ENCODE data around the gene GABARAPL1.
"Not testable (repeated sequence)": the region's sequence is repeated elsewhere in the genome, so short reads cannot be mapped to it uniquely, and the experiment has no call there.

GABARAPL1 gene

GRCh38 chr12:10204495-10204894 is 8.2 kb upstream of the GABARAPL1 start:
- not testable (repeated sequence) for DNase-seq

DNA sequence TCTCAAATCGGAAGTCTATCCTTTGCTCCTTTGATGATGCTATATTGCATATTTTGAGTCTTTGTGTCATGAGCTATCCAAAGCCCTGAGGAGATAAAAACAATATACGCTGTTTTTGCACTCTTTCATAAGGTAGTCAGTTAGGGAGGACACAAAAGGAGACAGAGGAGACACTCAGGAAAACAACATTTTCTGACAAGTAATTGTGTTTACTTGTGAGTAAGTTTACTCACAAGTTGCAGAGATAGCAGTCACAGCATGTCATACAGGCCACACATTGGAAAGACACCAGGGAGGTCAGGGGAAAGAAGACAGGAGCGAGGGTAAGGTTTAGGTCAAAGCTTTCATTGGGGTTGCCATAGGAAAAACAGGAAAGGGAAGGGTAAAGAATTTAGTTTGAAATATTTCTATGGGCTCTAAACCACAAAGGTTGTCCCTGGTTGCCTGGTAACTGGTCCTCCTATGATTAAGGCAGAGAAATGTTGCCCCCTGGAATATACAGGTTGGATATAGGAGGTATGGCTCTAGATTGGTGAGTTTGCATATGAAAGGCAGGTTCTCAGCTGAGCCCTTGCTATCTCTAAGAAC is 7.4 kb upstream of the GABARAPL1 start:
- DNase-seq: no peak

DNA sequence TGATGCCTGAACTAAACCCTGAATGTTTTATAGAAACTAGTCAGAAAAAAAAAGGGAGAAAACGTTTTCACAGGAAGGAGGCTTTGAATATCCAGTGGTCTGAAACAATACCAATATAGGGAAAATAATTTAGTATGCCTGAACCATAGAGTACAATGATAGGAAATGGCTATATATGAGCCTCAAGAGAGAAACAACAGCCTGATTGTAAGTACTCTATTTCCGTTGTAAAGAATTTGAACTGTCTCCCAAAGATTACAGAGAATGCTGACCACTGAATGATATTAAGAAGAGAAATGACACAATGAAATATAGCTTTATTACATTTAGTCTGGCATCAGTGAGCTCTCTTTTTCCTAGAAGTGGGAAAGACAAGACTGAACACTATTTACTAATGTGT is 5.5 kb upstream of the GABARAPL1 start:
- no peak for DNase-seq

GRCh38 chr12:10210225-10210624 is 2.5 kb upstream of the GABARAPL1 start:
- no peak for DNase-seq

DNA sequence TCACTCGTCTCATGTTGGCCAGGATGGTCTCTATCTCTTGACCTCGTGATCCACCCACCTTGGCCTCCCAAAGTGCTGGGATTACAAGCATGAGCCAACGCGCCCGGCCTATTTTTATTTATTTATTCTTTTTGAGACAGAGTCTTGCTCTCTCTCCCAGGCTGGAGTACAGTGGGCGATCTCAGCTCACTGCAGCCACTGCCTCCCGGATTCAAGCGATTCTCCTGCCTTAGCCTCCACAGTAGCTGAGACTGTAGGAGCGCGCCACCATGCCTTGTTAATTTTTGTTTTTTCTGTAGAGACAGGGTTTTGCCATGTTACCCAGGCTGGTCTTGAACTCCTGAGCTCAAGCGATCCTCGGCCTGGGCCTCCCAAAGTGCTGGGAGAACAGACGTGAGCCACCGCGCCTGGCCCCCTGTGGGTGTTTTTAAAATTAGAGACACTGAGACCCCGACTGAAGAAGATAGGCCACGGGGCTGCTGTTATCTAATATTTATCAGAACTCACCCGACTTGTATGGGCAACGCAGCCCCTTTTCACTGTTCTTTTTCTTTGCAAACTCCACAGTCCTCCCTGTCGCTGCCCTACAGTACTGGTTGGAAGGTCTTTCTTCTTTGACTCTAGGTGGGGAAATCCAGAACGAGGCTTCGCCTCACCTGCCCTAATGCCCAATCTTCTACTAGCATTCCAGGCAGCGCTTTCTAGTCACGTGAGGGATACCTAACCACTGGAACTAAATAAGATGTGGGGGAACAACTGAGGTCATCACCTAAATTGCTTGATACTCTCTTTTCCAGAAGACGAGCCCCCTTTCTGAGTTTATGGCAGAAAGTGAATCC is 1.4 kb upstream of the GABARAPL1 start:
- DNase-seq: no peak

- DNase-seq: peak; percentile 85
These were observed 538 bp upstream of the GABARAPL1 start for GRCh38 chr12:10211940-10212738.

GRCh38 chr12:10213168-10214135 is 775 bp downstream of the GABARAPL1 start:
- DNase-seq: peak; percentile 77

GRCh38 chr12:10214136-10214894 is 1.6 kb downstream of the GABARAPL1 start:
- no peak for DNase-seq

- DNase-seq: no peak
These were observed 2.2 kb downstream of the GABARAPL1 start for GRCh38 chr12:10214895-10215267.

DNA sequence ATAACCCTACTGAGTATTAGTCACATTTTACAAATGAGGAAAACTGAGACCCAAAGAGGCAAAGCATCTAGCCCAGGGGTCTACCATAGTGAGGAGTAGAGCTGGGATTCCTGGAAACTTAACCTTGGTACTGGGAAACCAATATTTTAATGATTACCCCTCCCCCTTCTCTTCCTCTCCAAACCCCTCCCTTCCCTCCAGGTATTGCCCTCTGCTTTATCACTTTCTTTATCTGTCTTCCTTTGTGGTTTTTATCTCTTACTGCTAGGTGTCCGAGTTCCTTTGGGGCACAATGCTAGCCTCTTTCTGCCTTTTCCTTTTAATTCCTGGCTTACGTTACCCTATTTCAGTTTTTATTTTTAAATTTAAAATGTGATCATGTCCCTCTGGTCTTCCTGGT is 2.8 kb downstream of the GABARAPL1 start:
- no peak for DNase-seq

DNA sequence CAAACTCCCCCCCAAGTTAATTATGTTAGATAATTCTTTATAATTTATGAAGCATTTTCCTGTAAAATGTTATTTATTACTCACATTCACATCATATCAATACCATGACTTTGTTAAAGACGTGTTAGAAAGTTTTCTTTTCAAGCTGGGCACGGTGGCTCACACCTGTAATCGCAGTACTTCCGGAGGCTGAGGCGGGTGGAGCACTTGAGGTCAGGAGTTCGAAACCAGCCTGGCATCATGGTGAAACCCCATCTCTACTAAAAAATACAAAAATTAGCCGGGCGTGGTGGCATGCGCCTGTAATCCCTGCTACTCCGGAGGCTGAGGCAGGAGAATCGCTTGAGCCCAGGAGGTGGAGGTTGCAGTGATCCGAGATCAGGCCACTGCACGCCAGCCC is 3.3 kb downstream of the GABARAPL1 start:
- DNase-seq: not testable (repeated sequence)

GRCh38 chr12:10218021-10218420 is 5.3 kb downstream of the GABARAPL1 start:
- no peak for DNase-seq

GRCh38 chr12:10220398-10221077 is 7.9 kb downstream of the GABARAPL1 start:
- DNase-seq: no peak

- DNase-seq: no peak
These were observed 9.2 kb downstream of the GABARAPL1 start for GRCh38 chr12:10221846-10222245.

DNA sequence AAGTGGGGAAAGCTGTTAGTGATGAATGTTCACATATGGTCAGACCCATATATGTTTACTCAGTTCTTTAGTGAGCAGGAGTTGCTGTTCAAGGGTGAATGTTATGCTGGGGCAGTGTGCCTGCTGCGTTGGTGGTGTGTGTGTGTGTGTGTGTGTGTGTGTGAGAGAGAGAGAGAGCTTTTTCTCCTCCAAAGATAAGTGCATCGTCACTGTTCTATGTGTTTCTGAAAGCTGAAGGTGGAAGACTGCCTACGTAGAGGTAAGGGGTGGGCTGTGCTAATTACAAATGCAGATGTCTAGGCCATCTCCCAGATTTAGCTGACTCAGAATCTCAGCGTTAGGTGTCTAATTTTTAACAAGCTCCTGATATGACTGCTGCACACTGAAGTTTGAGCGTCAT is 10.5 kb downstream of the GABARAPL1 start:
- no peak for DNase-seq

- not testable (repeated sequence) for DNase-seq
These were observed 12.7 kb downstream of the GABARAPL1 start for GRCh38 chr12:10225426-10225825.

DNA sequence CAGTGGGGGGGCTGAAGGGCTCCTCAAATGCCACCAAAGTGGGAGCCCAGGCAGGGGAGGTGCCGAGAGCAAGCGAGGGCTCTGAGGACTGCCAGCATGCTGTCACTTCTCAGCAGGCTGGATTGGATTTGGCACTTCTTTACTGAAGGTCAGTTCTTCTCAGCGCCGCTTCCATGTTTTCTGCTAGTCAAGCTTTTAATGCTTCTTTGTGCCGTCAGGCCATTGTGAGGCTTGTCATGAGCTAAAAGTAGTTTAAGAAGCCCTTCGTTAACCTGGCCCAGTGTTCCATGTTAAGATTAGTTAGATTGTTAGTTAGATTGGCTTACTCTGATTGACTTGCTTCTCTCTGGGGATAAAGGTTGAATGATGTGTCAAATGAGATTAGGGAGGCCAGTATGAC is 13.4 kb downstream of the GABARAPL1 start:
- DNase-seq: no peak

GRCh38 chr12:10226731-10227130 is 14.1 kb downstream of the GABARAPL1 start:
- DNase-seq: no peak

GRCh38 chr12:10227648-10228047 is 15.0 kb downstream of the GABARAPL1 start:
- DNase-seq: no peak

DNA sequence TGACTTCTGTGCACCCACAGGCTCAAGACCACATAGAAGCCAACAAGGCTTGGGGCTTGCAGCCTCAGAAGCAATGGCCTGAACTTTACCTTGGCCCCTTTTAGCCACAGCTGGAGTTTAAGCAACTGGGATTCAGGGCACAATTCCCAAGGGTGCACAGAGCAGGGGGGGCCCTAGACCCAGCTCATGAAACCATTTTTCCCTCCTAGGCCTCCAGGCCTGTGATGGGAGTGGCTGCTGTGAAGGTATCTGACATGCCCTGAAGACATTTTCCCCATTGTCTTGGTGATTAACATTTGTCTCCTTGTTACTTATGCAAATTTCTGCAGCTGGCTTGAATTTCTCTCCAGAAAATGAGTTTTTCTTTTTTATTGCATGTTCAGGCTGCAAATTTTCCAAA is 21.9 kb downstream of the GABARAPL1 start:
- no peak for DNase-seq
